NCI-H1092 treated with DMSO at 0.1 percent for 48 hours (cell line): Measurements from ENCODE around the gene N4BP3.
"Not testable (repeated sequence)": the region's sequence is repeated elsewhere in the genome, so short reads cannot be mapped to it uniquely, and the experiment has no call there.

ENCODE experiments used
- DNase-seq: peaks from one replicate; lab custom pipeline; 2025; lab: John Stamatoyannopoulos, UW

Gene N4BP3, protein sequence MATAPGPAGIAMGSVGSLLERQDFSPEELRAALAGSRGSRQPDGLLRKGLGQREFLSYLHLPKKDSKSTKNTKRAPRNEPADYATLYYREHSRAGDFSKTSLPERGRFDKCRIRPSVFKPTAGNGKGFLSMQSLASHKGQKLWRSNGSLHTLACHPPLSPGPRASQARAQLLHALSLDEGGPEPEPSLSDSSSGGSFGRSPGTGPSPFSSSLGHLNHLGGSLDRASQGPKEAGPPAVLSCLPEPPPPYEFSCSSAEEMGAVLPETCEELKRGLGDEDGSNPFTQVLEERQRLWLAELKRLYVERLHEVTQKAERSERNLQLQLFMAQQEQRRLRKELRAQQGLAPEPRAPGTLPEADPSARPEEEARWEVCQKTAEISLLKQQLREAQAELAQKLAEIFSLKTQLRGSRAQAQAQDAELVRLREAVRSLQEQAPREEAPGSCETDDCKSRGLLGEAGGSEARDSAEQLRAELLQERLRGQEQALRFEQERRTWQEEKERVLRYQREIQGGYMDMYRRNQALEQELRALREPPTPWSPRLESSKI

DNA sequence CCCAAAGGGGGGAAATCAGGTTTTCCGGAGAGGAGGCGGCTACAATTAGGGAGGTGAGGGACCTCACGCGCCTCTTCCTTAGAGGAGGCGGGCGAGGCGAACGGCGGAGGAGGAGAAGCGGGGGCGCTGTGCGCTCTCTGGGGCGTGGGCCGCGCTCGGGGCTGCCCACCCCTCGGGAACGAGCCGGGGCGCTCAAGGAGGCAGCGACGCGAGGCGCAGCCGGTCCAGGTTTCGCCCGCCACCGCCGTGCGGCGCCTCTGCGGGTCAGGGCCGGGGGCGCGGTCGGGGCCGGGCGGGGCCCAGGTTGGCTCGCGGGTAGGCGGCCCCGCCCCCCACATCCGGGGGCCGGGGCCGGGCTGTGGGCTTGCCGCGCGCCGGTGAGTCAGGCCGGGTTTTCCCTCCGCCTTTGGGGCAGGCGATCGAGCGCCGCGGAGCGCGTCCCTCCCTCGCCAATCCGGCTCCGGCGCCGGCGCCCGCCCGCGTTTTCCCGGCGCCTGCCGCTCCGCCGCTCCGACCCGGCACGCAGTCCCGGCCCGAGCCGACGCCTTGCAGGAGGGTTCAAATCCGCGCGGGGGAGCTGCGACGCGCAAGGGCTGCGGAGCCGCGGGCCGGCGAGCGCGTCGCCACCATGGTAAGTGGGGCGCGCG is at the start of gene N4BP3:
Gene N4BP3, plus strand, starts transcription at position 392 of the 647 bp plus-strand sequence. CDS start 6,052 bp downstream, outside the sequence.
- peak; percentile 8 for DNase-seq

DNA sequence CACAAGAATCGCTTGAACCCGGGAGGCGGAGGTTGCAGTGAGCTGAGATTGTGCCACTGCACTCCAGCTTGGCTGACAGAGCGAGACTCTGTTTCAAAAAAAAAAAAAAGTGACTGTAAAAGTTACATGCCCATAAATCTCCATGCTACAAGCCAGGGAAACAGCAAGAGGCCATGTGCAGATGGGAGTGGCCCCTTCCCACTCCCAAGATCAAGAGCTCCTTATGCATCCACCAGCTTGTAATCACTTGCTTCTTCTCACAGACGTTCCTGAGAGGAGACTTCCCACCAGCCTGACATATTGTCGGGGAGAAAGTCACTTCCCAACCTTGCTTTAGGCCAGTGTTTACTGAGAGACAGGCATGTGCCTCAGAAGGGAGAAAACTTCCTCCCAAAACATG is 45.6 kb upstream of the N4BP3 start:
- no peak for DNase-seq

DNA sequence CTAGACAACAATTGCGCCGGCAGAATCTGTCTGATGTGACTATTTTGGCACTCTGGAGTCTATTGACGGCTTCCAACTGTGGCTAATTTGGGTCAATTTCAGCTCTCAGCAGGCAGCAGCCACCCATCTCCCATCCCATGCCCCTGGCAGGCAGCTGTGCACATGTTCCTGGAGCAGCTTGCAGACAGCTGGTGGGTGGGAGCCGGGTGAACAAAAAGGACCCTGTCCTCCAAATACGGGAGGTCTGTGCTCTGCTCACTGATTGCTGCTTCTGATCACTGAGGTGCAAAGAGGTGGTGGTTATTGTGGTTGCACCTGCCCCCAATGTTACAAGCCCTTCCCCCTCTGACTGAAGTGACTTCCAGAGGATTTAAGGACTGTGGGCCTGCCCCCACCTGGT is 45.0 kb upstream of the N4BP3 start:
- DNase-seq: peak; percentile 76

DNA sequence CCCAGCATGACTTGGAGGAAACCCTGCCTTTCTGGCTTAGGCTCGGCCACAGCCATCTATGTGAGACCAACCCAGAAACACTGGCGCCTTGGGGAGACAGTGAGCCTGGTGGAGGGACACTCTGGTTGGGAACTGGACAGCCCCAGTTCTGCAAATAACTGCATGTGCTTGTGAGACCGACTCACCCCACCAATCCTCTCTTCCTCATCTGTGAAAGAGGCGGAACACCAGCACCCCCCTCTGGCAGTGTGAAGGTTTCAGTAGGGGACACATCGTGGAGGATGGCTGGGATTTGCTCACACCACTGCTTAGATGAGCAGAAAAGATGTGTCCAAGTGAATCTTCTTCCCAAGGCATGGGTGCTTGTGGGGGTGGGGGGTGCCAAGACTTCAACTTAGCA is 43.4 kb upstream of the N4BP3 start:
- peak; percentile 8 for DNase-seq

DNA sequence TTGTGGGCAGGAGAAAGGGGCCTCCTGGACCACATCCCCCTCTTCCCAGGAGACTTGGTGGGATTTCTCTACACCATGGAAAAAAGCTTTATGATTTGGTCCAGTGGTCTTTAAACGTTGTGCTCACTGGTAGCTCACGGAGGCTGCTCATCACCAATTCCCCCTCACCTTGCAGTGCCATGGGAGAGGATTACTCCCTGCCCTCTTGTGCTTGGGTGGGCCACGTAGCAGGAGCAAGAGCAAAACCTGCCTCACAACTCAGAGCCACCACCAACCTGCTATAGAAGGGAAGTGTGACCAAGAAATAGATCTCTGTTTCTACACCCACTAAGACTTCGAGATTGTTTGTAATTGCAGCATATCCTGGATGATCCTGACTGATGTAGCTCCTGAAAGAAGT is 42.2 kb upstream of the N4BP3 start:
- no peak for DNase-seq

DNA sequence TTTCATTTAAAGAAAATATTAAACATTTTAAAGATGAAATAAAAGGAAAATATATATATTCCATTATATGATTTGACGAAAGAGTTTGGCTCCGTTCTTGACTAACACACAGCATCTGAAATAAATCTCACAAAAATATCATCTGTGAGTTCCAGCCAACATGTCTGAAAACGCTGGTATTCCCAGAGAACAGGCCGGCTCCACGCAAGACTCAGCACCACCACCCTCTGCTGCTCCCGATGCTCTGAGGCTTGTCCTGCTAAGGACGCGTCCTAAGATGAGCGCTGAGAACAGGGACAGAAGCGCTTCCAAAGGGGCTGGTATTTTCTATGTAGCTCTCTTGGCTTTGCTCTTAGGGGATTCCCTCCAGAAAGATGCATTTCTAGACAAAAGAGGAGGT is 40.6 kb upstream of the N4BP3 start:
- DNase-seq: no peak

DNA sequence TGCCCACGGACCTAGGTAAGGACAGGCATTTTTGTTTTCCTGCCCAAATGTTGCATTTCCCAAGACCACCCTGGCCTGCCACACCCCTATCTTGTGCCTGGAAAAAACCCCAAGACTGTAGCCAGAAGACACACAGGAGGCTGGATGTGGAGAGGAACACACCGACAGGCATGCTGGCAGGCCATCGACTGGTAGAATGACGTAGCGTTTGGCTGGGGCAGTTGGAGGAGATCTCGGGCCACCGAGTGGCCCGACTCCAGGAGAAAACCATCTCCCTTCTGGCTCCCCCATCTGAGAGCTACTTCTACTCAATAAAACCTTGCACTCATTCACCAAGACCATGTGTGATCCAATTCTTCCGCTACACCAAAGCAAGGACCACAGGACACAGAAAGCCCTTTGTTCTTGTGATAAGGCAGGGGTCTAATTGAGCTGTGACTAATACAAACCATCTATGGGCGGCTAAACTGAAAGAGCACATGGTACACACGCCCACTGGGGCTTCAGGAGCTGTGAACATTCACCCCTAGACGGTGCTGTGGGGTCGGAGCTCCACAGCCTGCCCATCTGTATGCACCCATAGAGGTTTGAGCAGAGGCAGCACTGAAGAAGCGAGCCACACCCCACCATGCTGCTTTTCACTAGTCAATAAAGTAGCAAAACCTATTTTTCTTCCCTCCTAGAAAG is 38.9 kb upstream of the N4BP3 start:
- DNase-seq: no peak

DNA sequence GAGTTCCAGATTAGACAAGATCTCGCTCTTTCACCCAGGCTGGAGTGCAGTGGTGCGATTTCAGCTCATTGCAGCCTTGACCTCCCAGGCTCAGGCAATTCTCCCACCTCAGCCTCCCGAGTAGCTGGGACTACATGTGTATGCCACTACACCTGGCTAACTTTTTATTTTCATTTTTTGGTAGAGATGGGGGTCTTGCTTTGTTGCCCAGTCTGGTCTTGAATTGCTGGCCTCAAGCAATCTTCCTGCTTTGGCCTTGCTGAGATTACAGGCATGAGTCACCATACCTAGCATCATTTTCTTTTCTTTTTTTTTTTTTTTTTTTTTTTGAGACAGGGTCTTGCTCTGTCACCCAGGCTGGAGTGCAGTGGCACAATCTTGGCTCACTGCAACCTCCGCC is 36.4 kb upstream of the N4BP3 start:
- DNase-seq: not testable (repeated sequence)

DNA sequence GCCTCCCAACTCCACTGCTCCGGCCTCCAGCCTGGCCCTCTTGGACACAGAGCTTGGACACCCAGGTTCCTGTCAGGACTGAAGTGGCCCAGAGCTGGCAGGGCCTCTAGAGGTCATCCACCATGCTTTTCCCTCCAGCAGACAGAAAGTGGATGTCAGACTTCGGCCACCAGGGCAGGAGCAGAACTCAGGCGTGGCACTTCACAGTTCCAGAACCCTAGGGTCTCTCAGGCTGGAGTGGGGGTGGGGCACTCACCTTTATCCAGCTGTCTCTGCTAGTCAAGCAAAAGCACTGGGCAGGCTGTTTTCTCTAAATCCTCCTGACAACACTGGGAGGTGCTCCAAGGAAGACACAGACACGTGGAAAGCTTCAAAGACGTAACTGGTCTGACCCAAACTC is 35.6 kb upstream of the N4BP3 start:
- no peak for DNase-seq

DNA sequence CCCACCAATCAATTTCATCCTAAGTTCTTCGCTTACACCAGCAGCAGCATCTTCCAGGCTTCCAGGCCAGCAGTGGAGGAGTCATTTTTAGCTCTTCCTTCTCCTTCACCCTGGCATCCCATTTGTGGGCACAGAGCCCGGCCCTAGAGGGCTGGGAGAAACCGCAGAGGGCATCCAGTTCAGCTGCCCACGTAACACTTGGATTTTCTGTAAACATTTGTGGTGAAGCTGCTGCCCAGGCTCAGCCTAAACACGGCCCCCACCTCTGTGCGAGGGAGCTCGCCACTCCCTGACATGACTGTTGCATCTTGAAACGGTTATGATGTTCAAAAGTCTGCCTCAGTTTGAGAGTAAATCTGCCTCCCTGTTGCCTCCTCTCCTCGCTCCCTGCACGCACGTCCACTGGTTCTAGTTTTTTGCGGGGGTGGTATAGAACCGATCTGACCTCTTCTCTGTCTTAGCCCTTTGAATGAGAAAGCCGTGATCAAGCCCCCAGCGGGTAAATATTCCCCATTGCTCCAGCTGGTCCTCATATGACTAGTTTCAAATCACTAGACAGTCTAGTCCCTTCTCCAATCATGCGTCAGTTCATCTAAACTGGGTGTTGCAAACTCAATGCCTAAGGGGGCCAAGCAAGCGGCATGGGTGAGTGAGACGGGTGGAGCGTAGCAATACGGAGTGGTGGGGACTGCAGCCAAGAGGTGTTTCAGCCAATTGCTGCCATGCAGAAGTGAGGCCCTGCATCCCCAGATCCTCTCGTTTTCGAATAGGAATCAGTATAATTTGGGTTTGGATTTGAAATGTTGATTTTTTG is 34.9 kb upstream of the N4BP3 start:
- DNase-seq: no peak

DNA sequence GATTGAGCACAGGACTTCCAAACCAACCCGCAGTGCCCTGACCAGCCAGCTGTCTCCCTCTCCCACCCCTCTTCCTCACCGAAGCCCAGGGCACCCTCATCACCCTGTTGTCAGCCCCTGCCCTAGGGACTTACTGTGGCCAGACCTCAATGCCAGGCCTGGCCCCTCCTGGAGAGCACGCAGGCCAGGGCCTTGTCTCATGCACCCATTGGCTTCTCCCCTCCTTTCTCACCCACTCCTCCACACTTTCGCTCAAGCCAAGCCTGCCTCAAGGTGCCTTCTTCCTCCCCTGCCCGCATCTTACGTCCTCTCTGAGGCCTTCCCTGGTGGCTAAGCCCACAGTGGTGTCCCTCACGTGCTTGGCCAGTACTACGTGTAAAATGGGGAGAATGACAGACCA is 33.3 kb upstream of the N4BP3 start:
- no peak for DNase-seq

DNA sequence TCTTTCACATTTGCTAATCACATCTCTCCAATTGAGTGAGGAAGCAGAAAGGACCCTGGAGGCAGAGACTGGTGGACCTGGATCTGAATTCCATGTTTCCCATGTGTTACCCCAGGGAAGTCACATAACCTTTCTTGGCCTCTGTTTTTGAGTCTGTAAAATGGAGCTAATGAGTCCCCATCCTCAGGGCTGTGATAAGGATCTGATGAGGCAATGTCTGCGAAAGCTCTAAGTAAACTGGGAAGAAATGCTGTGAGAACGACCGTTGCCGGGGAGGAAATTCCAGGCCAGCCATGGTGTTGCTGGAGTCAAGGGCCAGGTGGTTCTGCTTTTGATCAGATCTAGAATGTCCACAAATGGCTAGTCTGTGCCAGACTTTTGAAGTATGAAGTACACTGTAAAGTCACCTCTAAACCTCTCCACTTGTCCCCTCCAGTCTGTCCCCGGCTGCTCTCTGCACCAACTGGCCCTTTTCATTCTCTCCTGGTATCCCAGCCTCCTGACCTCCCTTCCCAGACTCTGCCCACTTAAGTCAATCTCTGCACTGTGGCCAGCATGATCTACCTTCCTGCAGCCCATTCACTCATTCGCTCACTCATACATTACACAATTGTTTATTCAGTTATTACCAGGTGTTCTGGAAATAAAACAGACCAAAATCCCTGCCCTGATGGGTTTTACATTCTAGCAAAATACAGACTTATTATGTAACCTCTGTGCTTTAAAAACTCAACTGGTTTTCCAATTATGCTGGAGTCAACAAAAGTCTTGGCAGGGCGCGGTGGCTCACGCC is 32.5 kb upstream of the N4BP3 start:
- DNase-seq: no peak

DNA sequence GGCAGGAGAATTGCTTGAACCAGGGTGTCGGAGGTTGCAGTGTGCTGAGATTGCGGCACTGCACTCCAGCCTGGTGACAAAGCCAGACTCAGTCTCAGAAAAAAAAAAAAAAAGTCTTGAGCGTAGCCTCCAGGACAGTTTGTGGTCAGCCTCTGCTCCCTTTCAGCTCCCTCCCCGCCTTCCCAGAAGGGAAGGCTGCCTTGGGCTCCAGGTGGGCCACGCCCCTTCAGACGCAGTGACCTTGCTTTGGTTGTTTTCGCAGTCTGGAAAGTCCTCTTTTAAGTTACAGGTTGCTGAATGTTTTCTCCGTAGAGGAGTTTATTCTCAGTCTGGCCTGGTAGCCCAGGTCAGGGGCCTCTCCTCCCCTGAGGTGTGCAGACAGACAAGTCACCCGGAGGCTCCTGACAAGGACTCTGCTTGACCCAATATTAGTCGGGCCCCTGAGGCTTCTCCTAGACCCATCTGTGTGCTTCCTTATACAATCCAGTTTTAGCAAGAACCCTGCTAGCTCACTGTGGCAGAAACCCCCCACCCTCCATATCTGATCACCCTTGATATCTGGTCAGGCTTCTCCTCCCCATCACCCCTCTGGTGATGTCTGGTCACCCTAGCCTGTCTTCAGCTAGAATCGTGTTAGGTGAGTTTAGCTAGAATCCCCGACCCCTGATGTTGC is 31.6 kb upstream of the N4BP3 start:
- no peak for DNase-seq

DNA sequence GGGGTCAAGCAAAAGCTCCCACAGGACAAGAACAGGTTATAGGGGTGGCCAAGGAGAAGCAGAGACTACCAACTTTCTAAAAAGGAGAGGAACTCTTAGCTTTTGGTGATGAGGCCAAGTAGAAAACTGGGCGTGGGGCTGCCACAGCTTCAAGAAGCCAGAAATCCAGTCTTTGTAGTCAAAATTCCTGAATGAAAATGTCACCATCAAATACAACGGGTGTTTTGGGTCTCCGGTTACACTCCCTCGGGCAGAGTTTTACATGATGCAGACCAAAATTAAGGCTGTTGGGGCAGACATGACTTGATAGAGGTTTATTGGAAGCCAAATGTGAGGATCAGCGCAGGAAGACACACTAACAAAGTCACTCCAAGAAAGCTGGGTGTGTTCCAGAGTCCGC is 29.4 kb upstream of the N4BP3 start:
- no peak for DNase-seq

DNA sequence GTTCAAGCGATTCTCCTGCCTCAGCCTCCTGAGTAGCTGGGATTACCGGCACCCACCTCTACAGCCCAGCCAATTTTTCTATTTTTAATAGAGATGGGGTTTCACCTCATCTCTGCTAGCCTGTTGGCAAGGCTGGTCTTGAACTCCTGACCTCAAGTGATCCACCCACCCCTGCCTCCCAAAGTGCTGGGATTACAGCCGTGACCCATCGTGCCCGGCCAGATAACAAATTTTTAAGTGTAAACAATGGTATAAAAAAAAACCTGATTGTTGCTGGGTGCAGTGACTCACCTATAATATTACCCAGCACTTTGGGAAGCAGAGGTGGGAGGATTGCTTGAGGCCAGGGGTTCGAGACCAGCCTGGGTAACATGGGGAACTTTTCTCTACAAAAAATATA is 28.0 kb upstream of the N4BP3 start:
- no peak for DNase-seq

DNA sequence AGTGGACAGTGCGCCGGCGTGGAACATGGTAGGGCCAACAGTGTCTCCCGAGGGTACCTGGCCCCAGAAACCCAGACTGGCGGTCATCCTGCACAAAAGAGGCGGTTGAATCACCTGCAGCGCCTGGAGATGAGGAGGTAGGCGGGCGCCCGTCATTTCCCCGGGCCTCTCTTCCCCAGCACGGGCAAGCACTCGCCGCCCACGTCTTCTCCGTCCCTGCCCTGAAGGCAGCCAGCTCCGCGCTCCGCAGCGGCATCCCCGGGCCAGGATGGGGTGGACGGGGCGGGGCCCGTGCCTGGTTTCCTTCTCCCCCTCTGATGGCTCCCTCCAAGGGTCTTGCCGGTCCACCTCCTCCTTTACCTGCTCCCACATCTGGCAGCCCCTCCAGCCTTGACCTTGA is 27.1 kb upstream of the N4BP3 start:
- no peak for DNase-seq

DNA sequence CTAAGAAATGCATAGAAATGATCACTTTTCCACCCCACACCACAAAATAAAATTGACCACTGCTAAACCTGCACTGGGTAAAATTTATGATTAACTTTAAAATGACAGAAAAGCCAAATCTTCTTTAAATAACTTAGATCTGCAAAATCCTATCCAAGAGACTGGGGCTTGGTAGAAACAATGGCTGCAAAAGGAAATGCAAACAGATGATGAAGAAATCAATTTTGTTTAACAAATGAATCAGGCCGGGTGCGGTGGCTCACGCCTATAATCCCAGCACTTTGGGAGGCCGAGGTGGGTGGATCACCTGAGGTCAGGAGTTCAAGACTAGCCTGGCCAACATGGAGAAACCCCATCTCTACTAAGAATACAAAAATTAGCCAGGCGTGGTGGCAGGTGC is 26.1 kb upstream of the N4BP3 start:
- DNase-seq: not testable (repeated sequence)

DNA sequence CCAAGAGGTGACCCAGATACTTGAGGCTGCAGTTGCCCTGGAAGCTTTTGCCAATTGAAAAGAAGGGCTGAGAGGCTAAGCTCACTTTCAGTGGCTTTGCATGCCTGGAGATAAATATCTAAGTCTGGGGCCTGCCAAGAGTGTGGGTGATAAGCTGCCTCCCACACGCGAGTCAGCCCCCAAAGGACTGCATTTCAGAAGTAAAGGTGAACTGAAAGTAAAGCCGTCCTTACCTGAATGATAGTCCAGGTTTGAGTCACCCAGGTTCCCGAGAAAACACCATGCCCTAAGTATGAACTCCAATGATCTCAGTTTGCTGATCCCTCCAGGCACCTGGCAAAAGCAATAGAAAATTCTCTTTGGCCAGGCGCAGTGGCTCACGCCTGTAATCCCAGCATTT is 22.5 kb upstream of the N4BP3 start:
- no peak for DNase-seq

DNA sequence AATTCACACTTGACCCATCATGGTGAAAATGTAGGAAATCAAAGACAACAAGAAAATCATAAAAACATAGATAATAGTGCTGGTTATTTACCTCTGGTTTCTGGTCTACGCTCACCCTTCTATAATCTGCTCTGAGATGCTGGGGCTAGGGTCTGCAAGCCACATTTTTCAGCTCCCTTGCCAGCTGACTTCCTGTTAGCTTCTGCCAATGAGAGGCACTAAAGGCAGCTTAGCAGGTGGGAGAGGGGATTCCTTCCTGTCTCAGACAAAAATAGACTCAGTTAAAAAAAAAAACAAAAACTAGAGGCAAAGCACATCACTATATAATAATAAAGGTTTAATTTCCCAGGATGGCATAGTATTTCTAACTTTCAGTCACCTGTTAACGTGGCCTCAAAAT is 20.2 kb upstream of the N4BP3 start:
- no peak for DNase-seq

DNA sequence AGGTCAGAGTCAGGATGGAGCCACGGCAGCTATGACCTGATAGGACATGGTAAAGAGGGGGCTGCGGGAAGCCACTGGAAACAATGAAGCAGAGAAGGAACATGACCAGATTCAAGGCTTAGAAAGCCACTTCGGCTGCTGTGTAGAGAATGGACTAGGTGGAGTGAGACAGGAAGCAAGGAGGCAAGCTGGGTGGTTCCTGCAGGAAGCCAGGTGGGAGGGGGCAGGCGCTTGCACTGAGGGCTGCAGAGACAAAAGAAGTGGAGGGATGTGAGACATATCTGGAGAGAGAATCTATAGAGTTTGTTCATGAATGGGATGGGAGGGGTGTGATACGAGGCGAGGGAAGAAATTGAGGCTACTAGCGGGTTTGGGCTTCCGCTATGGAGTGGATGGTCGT is 19.0 kb upstream of the N4BP3 start:
- DNase-seq: no peak

DNA sequence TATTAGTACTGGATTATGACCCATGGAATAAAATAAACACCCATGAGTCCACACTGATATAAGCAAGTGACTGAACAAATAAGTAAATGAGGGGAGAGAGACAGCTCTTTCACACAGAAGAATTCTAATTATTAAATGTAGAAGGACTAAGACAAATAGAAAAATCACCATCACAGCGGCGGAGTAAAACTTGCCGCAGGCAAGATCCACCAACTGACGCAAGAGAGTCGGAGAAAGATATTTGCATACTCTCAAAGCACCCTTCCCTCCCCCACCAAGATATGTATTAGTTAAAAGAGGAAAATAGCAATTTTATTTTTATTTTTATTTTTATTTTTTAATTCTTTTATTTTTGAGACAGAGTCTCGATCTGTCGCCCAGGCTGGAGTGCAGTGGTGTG is 14.6 kb upstream of the N4BP3 start:
- DNase-seq: no peak
